ENCODE results near the gene NUDT12. TPM values are rescaled to one million over a fixed set of nuclear protein-coding genes. Genes with fewer than 3 reads are reported as not detected.

Gene NUDT12
- total RNA-seq, 1 experiment from 2014 or later: 9.2 TPM

- no peak overlapping the region for H3K27ac ChIP-seq (ENCODE audit: low read length)
- no TSS peak for BruUV-seq (replicated peaks)
- no peaks in the 10 kb centered on the region for H3K9me3 ChIP-seq (ENCODE audit: control insufficient read depth, insufficient read depth, low read depth, low read length)
- ATAC-seq: no peak
- no peak overlapping the region for H3K4me3 ChIP-seq (ENCODE audit: low read depth in 2 of 2, low read length in 2 of 2)
- in situ Hi-C loops (cut with HindIII; ENCODE audit: low pct_unique_long_range_greater_than_20kb, low sequenced_read_pairs) (no loop called here), intact Hi-C loops (cut with micrococcal nuclease; ENCODE audit: unreplicated experiment) (no loop called here)
- CTCF ChIA-PET: no interaction called here
- no peaks in the 10 kb centered on the region for H3K4me1 ChIP-seq (ENCODE audit: control insufficient read depth, insufficient read depth, low read length)
- no peaks in the 10 kb centered on the region; the same call in none of the 2 replicates for H3K27me3 ChIP-seq (ENCODE audit: control insufficient read depth, insufficient read depth, low read length)
- POLR2A ChIA-PET: no interaction called here
- no peak for TF ChIP-seq CTCF (IDR thresholded peaks at IDR 0.05)
- no peak for TF ChIP-seq SIN3A (IDR thresholded peaks at IDR 0.05; ENCODE audit: borderline replicate concordance, insufficient read depth, low read depth, low read length)
- TF ChIP-seq POLR2AphosphoS5 (IDR thresholded peaks at IDR 0.05; ENCODE audit: low read depth, low read length): no peak
- TF ChIP-seq, protein P1, sequence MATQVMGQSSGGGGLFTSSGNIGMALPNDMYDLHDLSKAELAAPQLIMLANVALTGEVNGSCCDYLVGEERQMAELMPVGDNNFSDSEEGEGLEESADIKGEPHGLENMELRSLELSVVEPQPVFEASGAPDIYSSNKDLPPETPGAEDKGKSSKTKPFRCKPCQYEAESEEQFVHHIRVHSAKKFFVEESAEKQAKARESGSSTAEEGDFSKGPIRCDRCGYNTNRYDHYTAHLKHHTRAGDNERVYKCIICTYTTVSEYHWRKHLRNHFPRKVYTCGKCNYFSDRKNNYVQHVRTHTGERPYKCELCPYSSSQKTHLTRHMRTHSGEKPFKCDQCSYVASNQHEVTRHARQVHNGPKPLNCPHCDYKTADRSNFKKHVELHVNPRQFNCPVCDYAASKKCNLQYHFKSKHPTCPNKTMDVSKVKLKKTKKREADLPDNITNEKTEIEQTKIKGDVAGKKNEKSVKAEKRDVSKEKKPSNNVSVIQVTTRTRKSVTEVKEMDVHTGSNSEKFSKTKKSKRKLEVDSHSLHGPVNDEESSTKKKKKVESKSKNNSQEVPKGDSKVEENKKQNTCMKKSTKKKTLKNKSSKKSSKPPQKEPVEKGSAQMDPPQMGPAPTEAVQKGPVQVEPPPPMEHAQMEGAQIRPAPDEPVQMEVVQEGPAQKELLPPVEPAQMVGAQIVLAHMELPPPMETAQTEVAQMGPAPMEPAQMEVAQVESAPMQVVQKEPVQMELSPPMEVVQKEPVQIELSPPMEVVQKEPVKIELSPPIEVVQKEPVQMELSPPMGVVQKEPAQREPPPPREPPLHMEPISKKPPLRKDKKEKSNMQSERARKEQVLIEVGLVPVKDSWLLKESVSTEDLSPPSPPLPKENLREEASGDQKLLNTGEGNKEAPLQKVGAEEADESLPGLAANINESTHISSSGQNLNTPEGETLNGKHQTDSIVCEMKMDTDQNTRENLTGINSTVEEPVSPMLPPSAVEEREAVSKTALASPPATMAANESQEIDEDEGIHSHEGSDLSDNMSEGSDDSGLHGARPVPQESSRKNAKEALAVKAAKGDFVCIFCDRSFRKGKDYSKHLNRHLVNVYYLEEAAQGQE (IDR thresholded peaks at IDR 0.05; ENCODE audit: insufficient read depth in 1 of 2, low read depth in 2 of 2, low read length in 1 of 2): no peak
- no peak for TF ChIP-seq TCF7L2 (IDR thresholded peaks at IDR 0.05; ENCODE audit: low read depth, low read length)
- DNase-seq (ENCODE audit: low read depth, low spot score): no peak
- no peaks in the 10 kb centered on the region for H3K36me3 ChIP-seq (ENCODE audit: control insufficient read depth, insufficient read depth, low read length)
Observed at GRCh38 chr5:103525361-103525760, 37.2 kb downstream of the NUDT12 start.

DNA sequence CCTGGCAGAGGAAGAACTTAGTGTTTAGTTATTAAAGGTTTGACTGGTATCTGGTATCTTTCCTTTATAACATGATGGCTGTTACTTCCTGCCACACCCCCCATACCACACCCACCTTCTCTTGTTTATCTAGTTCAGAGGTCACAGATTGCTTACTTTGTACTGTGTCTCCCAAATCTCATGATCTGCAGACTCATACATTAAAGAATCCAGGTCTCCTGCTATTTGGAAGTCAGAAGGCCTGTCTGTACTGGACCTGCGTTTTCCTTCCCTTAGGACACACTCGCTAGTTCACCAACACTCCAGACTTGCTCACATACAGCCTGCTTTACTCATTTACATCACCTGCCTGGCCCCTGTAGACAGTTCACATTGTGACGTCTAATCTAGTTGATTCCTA, 39.3 kb downstream of the NUDT12 start:
- ATAC-seq (no peak), DNase-seq (ENCODE audit: low read depth, low spot score) (no peak)
- intact Hi-C loops (cut with micrococcal nuclease; ENCODE audit: unreplicated experiment): no loop called here
- Histone ChIP-seq H3K9me3 (ENCODE audit: control insufficient read depth, insufficient read depth, low read depth, low read length) (no peaks in the 10 kb centered on the region), H3K4me3 (ENCODE audit: low read depth in 2 of 2, low read length in 2 of 2) (no peak overlapping the region), H3K36me3 (ENCODE audit: control insufficient read depth, insufficient read depth, low read length) (no peaks in the 10 kb centered on the region), H3K27me3 (ENCODE audit: control insufficient read depth, insufficient read depth, low read length) (no peaks in the 10 kb centered on the region; the same call in 1 of the 2 replicates), H3K4me1 (ENCODE audit: control insufficient read depth, insufficient read depth, low read length) (no peaks in the 10 kb centered on the region), H3K27ac (ENCODE audit: low read length) (no peak overlapping the region)
- TF ChIP-seq POLR2AphosphoS5 (IDR thresholded peaks at IDR 0.05; ENCODE audit: low read depth, low read length) (no peak), TCF7L2 (IDR thresholded peaks at IDR 0.05; ENCODE audit: low read depth, low read length) (no peak), SIN3A (IDR thresholded peaks at IDR 0.05; ENCODE audit: borderline replicate concordance, insufficient read depth, low read depth, low read length) (no peak), CTCF (IDR thresholded peaks at IDR 0.05) (no peak)
- TF ChIP-seq, protein P1 (IDR thresholded peaks at IDR 0.05; ENCODE audit: insufficient read depth in 1 of 2, low read depth in 2 of 2, low read length in 1 of 2): no peak
- POLR2A ChIA-PET: no interaction called here
- CTCF ChIA-PET: no interaction called here
- in situ Hi-C loops (cut with HindIII; ENCODE audit: low pct_unique_long_range_greater_than_20kb, low sequenced_read_pairs): no loop called here
- BruUV-seq (replicated peaks): no TSS peak
